Lung (tissue), 12 donors: ENCODE data around the gene UTP11. TPM values are rescaled to one million over a fixed set of nuclear protein-coding genes. Genes with fewer than 3 reads are reported as not detected.

Source experiments
- ATAC-seq: fragments of 200-7000 bp; cut with Tn5 transposase; one replicate; pipeline ENCODE4 v1.9.1; 2020; ENCODE audit warnings: moderate number of reproducible peaks; ENCODE audit not compliant: insufficient read depth, low FRiP score
- DNase-seq, 3 donors: peaks; one replicate each; pipeline ENCODE4 v3.0.0-alpha.2; 2013 to 2017
- H3K27ac ChIP-seq, 2 donors: one replicate each; pipeline ENCODE4 v1.5.1; 2013; ENCODE audit warnings: mild to moderate bottlenecking in 2 of 2, moderate library complexity in 2 of 2, control low read depth in 1 of 2, inconsistent platforms in 1 of 2, low read depth in 1 of 2, low read length in 1 of 2
- H3K27me3 ChIP-seq, 3 donors: one replicate each; pipeline ENCODE4 v1.5.1; 2013; ENCODE audit warnings: low read length in 2 of 3; ENCODE audit not compliant: control insufficient read depth in 3 of 3, insufficient read depth in 3 of 3
- H3K36me3 ChIP-seq, 4 donors: one replicate each; pipeline ENCODE4 v1.5.1; 2013; ENCODE audit warnings: low read length in 4 of 4, mild to moderate bottlenecking in 1 of 4, moderate library complexity in 1 of 4; ENCODE audit not compliant: control insufficient read depth in 4 of 4, insufficient read depth in 4 of 4
- H3K4me1 ChIP-seq, 5 donors: one replicate each; pipeline ENCODE4 v1.5.1; 2013; ENCODE audit warnings: low read length in 5 of 5, mild to moderate bottlenecking in 2 of 5, moderate library complexity in 1 of 5; ENCODE audit not compliant: control insufficient read depth in 5 of 5, insufficient read depth in 5 of 5
- H3K4me3 ChIP-seq: one replicate; pipeline ENCODE4 v1.5.1; 2013; ENCODE audit warnings: mild to moderate bottlenecking, control low read depth, moderate library complexity
- H3K9ac ChIP-seq, 2 donors: one replicate each; pipeline ENCODE4 v1.5.1; 2013; ENCODE audit warnings: low read length in 2 of 2, control low read depth in 1 of 2; ENCODE audit not compliant: insufficient read depth in 1 of 2
- H3K9me3 ChIP-seq, 4 donors: one replicate each; pipeline ENCODE4 v1.5.1; 2013; ENCODE audit warnings: low read length in 3 of 4, mild to moderate bottlenecking in 1 of 4, moderate library complexity in 1 of 4; ENCODE audit not compliant: control insufficient read depth in 4 of 4, insufficient read depth in 3 of 4
- CTCF ChIP-seq: IDR thresholded peaks from 2 replicates; pipeline ENCODE4 v1.5.1; 2012; ENCODE audit warnings: mild to moderate bottlenecking; ENCODE audit errors: control extremely low read depth, extremely low read depth
- WGBS, 2 donors: extraction: QIAGEN DNeasy Blood & Tissue Kit; methylation state at CpG; one replicate each; pipeline ENCODE4 v1.1.7; 2013; 5-methylcytosine and 5-hydroxymethylcytosine counted together
- polyA plus RNA-seq, 2 donors: library from polyadenylated mRNA; stranded (reverse); fragments of 200-250 nt; gene quantifications; one replicate each; pipeline ENCODE4 v1.2.1, GENCODE V29; 2013
- total RNA-seq, 2 donors: library from RNA; depleted of rRNA in 1 of 2; stranded (reverse); fragments of >200 nt in 1 of 2; gene quantifications; one replicate each; pipeline ENCODE4 v1.2.1, GENCODE V29; 2014 to 2021
- donor health status: control.
- donor health status: control.
- donor health status: Bipolar disorder and iron deficiency.
- donor health status: healthy.
- donor health status: DM: yes; HTN: yes; CAD: no.

Gene UTP11
- total and polyA plus RNA-seq, 4 donors = 27.3 to 33.7 (median 31.1) TPM

DNA sequence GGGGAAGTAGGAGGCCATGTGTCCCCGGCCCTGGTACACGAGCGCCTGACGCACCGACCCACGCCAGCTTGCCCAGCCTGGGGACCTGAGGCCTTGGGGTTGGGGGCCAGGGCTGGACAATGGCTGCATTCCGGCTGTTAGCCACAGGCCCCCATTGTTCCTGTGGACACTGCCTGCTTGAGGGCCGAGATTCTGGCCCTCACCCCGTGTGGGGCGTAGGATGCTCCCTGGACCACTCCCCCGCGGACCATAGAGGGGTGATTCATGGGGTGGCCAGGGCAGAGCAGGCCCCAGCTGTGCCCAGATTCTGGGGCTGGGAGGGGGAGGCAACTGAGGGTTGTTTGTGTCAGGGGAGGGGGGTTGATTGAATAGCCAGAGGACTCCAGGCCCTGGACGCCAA, 22.3 kb downstream of the UTP11 start:
- Histone ChIP-seq H3K27me3 (peaks cover 0 to 5% (median 0%) of the 10 kb centered on the region in 3 donors), H3K36me3 (no peaks in the 10 kb centered on the region), H3K9ac (no peak overlapping the region), H3K9me3 (no peaks in the 10 kb centered on the region), H3K4me3 (no peak overlapping the region), H3K27ac (no peak overlapping the region), H3K4me1 (peaks cover 0 to 12% (median 4%) of the 10 kb centered on the region in 5 donors)
- WGBS, 2 donors = 93 to 95% methylated on average over 13 of the region's 13 CpGs
- TF ChIP-seq CTCF = no peak
- ATAC-seq (no peak), DNase-seq (no peak)

DNA sequence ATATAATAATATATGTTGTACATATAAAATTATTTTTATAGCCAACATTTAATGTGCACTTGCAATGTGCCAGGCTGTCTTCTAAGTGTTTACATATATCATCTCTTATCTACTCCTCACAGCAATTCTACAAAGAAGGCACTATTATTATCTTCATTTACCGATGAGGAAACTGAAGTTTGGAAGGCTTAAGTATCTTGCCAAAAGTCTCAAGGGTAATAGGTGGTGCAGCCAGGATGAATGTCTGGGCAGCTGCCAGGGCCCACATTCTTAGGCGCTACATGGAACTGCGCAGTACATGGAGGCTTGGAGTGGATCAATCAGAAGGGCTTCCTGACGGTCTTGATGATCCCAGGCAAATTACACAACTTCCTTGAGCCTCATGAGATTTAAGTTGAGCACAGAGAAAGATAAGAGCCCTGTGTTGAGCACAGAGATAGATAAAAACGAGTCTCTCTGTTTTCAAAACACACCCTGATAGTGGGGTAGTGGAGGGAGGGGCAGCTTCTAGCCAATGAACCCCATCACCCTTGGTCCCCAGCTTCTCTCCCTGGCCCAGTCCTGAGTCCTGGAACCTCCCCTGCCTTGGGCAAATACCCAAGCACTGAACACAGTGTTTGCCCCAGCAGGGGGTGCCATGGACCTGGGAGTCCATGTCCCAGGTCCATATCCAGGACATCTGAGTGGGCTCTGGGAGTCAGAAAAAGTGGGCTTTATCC, 24.8 kb downstream of the UTP11 start:
- 38 to 43% methylated on average over 5 of the region's 5 CpGs for WGBS, 2 donors
- Histone ChIP-seq H3K4me1 (peaks cover 0 to 13% (median 0%) of the 10 kb centered on the region in 5 donors), H3K9ac (no peak overlapping the region), H3K4me3 (no peak overlapping the region), H3K9me3 (no peaks in the 10 kb centered on the region), H3K36me3 (no peaks in the 10 kb centered on the region), H3K27ac (no peak overlapping the region), H3K27me3 (peaks cover under 1 to 26% (median 14%) of the 10 kb centered on the region in 3 donors)
- TF ChIP-seq CTCF = no peak
- ATAC-seq (no peak), DNase-seq (no peak)

GRCh38 chr1:38038861-38039260, 26.3 kb downstream of the UTP11 start:
- ATAC-seq (no peak), DNase-seq (peak in 1 of 3 donors; percentile 49)
- H3K9me3 ChIP-seq = no peaks in the 10 kb centered on the region
- H3K27me3 ChIP-seq = peaks cover 3 to 41% (median 29%) of the 10 kb centered on the region in 3 donors
- WGBS, 2 donors = 84 to 92% methylated on average over 10 of the region's 10 CpGs
- no peak for TF ChIP-seq CTCF
- H3K9ac ChIP-seq = no peak overlapping the region
- H3K36me3 ChIP-seq = no peaks in the 10 kb centered on the region
- H3K4me3 ChIP-seq = no peak overlapping the region
- H3K27ac ChIP-seq = no peak overlapping the region
- peaks cover 0 to 13% (median 0%) of the 10 kb centered on the region in 5 donors for H3K4me1 ChIP-seq
